Body of pancreas (tissue), 4 donors: ENCODE data around the gene MCMBP.

Source experiments
- CTCF ChIP-seq, 7 experiments: fragments of 450-650 bp in 4 of 7; fragments of 200-600 bp in 3 of 7; sonication (generic) in 3 of 7; IDR thresholded peaks; one replicate each; pipeline ENCODE4 v1.5.1; 2016 to 2019; ENCODE audit warnings: antibody characterized with exemption in 7 of 7
- POLR2A ChIP-seq, 3 donors: fragments of 450-650 bp; IDR thresholded peaks; one replicate each; pipeline ENCODE4 v1.6.1; 2016; ENCODE audit warnings: antibody characterized with exemption in 3 of 3, mild to moderate bottlenecking in 2 of 3

GRCh38 chr10:119821182-119821581, 51.5 kb downstream of the MCMBP start:
- TF ChIP-seq CTCF (IDR thresholded peaks at IDR 0.05), result no peak
- TF ChIP-seq POLR2A (IDR thresholded peaks at IDR 0.05), result no peak
